Measurements from ENCODE around the gene IL19.
A peak's percentile ranks its signal among the peaks of the same experiment; 100 is the strongest.

IL19 gene, protein sequence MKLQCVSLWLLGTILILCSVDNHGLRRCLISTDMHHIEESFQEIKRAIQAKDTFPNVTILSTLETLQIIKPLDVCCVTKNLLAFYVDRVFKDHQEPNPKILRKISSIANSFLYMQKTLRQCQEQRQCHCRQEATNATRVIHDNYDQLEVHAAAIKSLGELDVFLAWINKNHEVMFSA

DNA sequence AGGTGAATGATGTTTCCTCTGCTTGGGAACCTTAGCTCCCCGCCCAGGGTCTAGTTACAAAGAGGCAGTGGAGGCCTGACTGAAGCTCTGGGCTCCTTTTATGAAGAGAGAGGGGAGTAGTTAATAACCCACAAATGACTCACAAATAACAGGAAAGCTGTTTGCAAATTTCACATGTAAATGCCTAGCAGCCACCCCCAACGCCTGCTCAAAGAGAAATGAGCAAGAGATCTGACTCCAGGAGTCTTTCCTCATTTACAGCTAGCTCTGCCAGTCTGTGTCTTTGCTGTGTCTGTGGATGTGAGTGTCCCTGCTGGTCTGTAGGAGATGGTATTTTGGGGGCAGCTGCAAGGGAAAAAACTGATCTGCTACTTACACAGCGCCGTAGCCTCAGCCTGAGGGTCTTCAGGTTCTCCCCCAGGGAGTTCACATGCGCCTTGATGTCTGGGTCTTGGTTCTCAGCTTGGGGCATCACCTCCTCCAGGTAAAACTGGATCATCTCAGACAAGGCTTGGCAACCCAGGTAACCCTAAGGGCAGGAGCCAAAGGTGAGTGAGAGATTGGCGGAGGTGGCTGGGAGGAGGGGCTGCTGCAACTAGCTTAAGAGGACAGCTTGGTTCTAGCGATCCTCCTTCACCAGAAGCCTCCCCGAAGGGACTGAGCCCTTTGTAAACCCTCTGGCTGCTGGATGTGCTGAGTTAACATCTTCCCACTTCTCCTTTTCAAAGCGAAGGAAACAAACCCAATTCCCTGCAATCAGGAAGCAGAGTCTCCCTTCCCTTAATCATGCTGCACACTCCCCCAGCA, at the start of gene IL19:
Gene IL19 (plus strand): TSS at position 243 of the 807 bp plus-strand sequence. CDS start 65,890 bp downstream, outside the sequence.
- TF ChIP-seq POLR2A (IDR thresholded peaks at IDR 0.05; ENCODE audit: extremely low read depth, insufficient read length) (no peak), CTCF (IDR thresholded peaks at IDR 0.05; ENCODE audit: low read depth, low read length) (no peak)
- TF ChIP-seq, protein P1, sequence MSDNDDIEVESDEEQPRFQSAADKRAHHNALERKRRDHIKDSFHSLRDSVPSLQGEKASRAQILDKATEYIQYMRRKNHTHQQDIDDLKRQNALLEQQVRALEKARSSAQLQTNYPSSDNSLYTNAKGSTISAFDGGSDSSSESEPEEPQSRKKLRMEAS (IDR thresholded peaks at IDR 0.05; ENCODE audit: low read depth, low read length): no peak
- peak; percentile 86 for DNase-seq (ENCODE audit: low read depth)
- peak within 1 kb of the TSS; percentile 12 for H3K4me3 ChIP-seq (ENCODE audit: low read depth, low read length)

GRCh38 chr1:206721454-206721853, 49.1 kb upstream of the IL19 start:
- TF ChIP-seq, protein P1 (IDR thresholded peaks at IDR 0.05; ENCODE audit: low read depth, low read length): no peak
- TF ChIP-seq CTCF (IDR thresholded peaks at IDR 0.05; ENCODE audit: low read depth, low read length) (no peak), MYC (IDR thresholded peaks at IDR 0.05; ENCODE audit: low read depth, low read length) (no peak), POLR2A (IDR thresholded peaks at IDR 0.05; ENCODE audit: extremely low read depth, insufficient read length) (no peak)
- no peak for DNase-seq (ENCODE audit: low read depth)
- no peak overlapping the region for H3K4me3 ChIP-seq (ENCODE audit: low read depth, low read length)

GRCh38 chr1:206722751-206723461, 47.7 kb upstream of the IL19 start:
- no peak for TF ChIP-seq MYC (IDR thresholded peaks at IDR 0.05; ENCODE audit: low read depth, low read length)
- TF ChIP-seq, protein P1 (IDR thresholded peaks at IDR 0.05; ENCODE audit: low read depth, low read length): no peak
- no peak for TF ChIP-seq POLR2A (IDR thresholded peaks at IDR 0.05; ENCODE audit: extremely low read depth, insufficient read length)
- no peak for TF ChIP-seq CTCF (IDR thresholded peaks at IDR 0.05; ENCODE audit: low read depth, low read length)
- no peak for DNase-seq (ENCODE audit: low read depth)
- no peak overlapping the region for H3K4me3 ChIP-seq (ENCODE audit: low read depth, low read length)

GRCh38 chr1:206723462-206723804, 47.1 kb upstream of the IL19 start:
- DNase-seq (ENCODE audit: low read depth): no peak
- TF ChIP-seq, protein P1 (IDR thresholded peaks at IDR 0.05; ENCODE audit: low read depth, low read length): no peak
- TF ChIP-seq POLR2A (IDR thresholded peaks at IDR 0.05; ENCODE audit: extremely low read depth, insufficient read length) (no peak), MYC (IDR thresholded peaks at IDR 0.05; ENCODE audit: low read depth, low read length) (no peak), CTCF (IDR thresholded peaks at IDR 0.05; ENCODE audit: low read depth, low read length) (no peak)
- no peak overlapping the region for H3K4me3 ChIP-seq (ENCODE audit: low read depth, low read length)

DNA sequence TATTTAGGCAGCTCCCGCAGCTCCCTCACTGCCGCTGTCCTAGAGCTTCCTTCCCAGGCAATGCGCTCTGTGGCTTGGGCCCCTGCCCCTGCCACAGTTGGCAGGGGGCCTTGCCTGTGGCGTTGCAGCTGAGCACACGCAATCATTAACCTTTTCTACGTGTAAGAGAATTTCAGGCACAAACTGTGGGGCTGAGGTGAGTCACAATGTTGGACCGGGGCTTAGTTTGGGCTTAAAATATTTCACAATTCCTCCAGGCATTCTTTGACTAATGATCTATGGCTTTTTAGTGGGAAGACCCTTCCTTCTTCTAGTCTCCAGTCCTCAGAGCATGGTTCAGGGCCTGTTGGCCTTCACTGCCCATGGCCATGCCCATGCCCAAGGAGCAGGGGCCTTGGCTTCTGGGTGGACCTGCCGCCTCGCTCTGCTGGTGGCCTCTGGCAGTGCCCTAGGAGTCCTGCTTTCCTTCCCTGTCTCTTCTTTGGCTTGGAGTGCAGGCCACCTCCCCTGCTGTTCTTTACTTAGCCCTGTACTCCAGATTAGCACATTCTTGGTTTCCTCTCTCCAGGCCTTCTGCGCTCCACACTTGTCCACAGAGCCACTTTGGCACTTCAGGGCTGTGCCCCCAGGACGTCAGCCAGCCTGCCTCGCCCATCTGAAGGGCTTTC, 46.6 kb upstream of the IL19 start:
- peak; percentile 68 for DNase-seq (ENCODE audit: low read depth)
- H3K4me3 ChIP-seq (ENCODE audit: low read depth, low read length): no peak overlapping the region
- TF ChIP-seq CTCF (IDR thresholded peaks at IDR 0.05; ENCODE audit: low read depth, low read length) (no peak), MYC (IDR thresholded peaks at IDR 0.05; ENCODE audit: low read depth, low read length) (0 out of 2 replicates have a peak, but pooled peaks have one; percentile 20)

Data from NB4 (cell line).